ENCODE results near the gene TANC1. TPM values are rescaled to one million over a fixed set of nuclear protein-coding genes. Genes with fewer than 3 reads are reported as not detected.

TANC1 gene
- polyA plus RNA-seq, 1 donor (not counting 4 experiments of a cell fraction or from before 2014, with no cell fraction given): 33.5 TPM

- FAIRE-seq (no peak), DNase-seq (ENCODE audit: low read depth, low spot score) (no peak)
- dilution Hi-C loops (cut with MboI; ENCODE audit: extremely low pct_ligation_motif_present, low sequenced_read_pairs): no loop called here
- no peak overlapping the region for H3K9ac ChIP-seq (ENCODE audit: control insufficient read depth, extremely low read depth, insufficient read depth, low read length)
- H3K36me3 ChIP-seq (ENCODE audit: control insufficient read depth in 2 of 2, extremely low read depth in 1 of 2, insufficient read depth in 2 of 2, low read length in 2 of 2): peaks cover 31 to 39% of the 10 kb centered on the region in 2 experiments
- no peak overlapping the region for H3K4me2 ChIP-seq (ENCODE audit: control insufficient read depth, extremely low read depth, insufficient read depth, low read depth, low read length)
- H3K4me1 ChIP-seq (ENCODE audit: control insufficient read depth, extremely low read depth, insufficient read depth, low read length): no peaks in the 10 kb centered on the region
- H3K79me2 ChIP-seq (ENCODE audit: control insufficient read depth, insufficient read depth, low read length): no peaks in the 10 kb centered on the region
- H3K9me1 ChIP-seq (ENCODE audit: control insufficient read depth, extremely low read depth, insufficient read depth, low read length): no peaks in the 10 kb centered on the region
- no peaks in the 10 kb centered on the region for H3K27me3 ChIP-seq (ENCODE audit: control insufficient read depth, extremely low read depth, insufficient read depth, low read length)
- H3K27ac ChIP-seq (ENCODE audit: control insufficient read depth, insufficient read depth, low read length): no peak overlapping the region
- no peaks in the 10 kb centered on the region for H3K9me3 ChIP-seq (ENCODE audit: control insufficient read depth, low read depth, low read length)
- H3K4me3 ChIP-seq (ENCODE audit: control insufficient read depth in 2 of 3, extremely low read depth in 1 of 3, insufficient read depth in 2 of 3, low read depth in 1 of 3, low read length in 3 of 3): no peak overlapping the region
- no peak for TF ChIP-seq EZH2 (IDR thresholded peaks at IDR 0.05; ENCODE audit: low read length)
- no peaks in the 10 kb centered on the region for H4K20me1 ChIP-seq (ENCODE audit: control insufficient read depth, extremely low read depth, insufficient read depth, low read length)
- no peak overlapping the region for H2AFZ ChIP-seq (ENCODE audit: control insufficient read depth, low read length)
These were observed 227.3 kb downstream of the TANC1 start for GRCh38 chr2:159195697-159196096.

GRCh38 chr2:159196393-159196925 is 228.0 kb downstream of the TANC1 start:
- H3K36me3 ChIP-seq (ENCODE audit: control insufficient read depth in 2 of 2, extremely low read depth in 1 of 2, insufficient read depth in 2 of 2, low read length in 2 of 2): peaks cover 27 to 31% of the 10 kb centered on the region in 2 experiments
- H4K20me1 ChIP-seq (ENCODE audit: control insufficient read depth, extremely low read depth, insufficient read depth, low read length): no peaks in the 10 kb centered on the region

More at GRCh38 chr2:159196393-159196925, 228.0 kb downstream of the TANC1 start:
- no peaks in the 10 kb centered on the region for H3K79me2 ChIP-seq (ENCODE audit: control insufficient read depth, insufficient read depth, low read length)
- H3K27ac ChIP-seq (ENCODE audit: control insufficient read depth, insufficient read depth, low read length): no peak overlapping the region
- no peaks in the 10 kb centered on the region for H3K9me1 ChIP-seq (ENCODE audit: control insufficient read depth, extremely low read depth, insufficient read depth, low read length)
- DNase-seq (ENCODE audit: low read depth, low spot score) (no peak), FAIRE-seq (no peak)
- H3K27me3 ChIP-seq (ENCODE audit: control insufficient read depth, extremely low read depth, insufficient read depth, low read length): no peaks in the 10 kb centered on the region
- no peak overlapping the region for H3K4me2 ChIP-seq (ENCODE audit: control insufficient read depth, extremely low read depth, insufficient read depth, low read depth, low read length)
- TF ChIP-seq CTCF (optimal IDR thresholded peaks at IDR 0.05 in 1 of 3, IDR thresholded peaks at IDR 0.05 in 1 of 3, conservative IDR thresholded peaks at IDR 0.05 in 1 of 3; ENCODE audit: extremely low read depth in 1 of 3, insufficient read depth in 2 of 3, low read length in 3 of 3): no peak
- TF ChIP-seq EZH2 (IDR thresholded peaks at IDR 0.05; ENCODE audit: low read length): no peak
- H3K9ac ChIP-seq (ENCODE audit: control insufficient read depth, extremely low read depth, insufficient read depth, low read length): no peak overlapping the region
- no peaks in the 10 kb centered on the region for H3K4me1 ChIP-seq (ENCODE audit: control insufficient read depth, extremely low read depth, insufficient read depth, low read length)
- dilution Hi-C loops (cut with MboI; ENCODE audit: extremely low pct_ligation_motif_present, low sequenced_read_pairs): no loop called here
- no peak overlapping the region for H3K4me3 ChIP-seq (ENCODE audit: control insufficient read depth in 2 of 3, extremely low read depth in 1 of 3, insufficient read depth in 2 of 3, low read depth in 1 of 3, low read length in 3 of 3)
- no peak overlapping the region for H2AFZ ChIP-seq (ENCODE audit: control insufficient read depth, low read length)
- no peaks in the 10 kb centered on the region for H3K9me3 ChIP-seq (ENCODE audit: control insufficient read depth, low read depth, low read length)
